ENCODE results near the gene PSKH1. TPM values are rescaled to one million over a fixed set of nuclear protein-coding genes. Genes with fewer than 3 reads are reported as not detected.

Gene PSKH1
- total RNA-seq: 41.5 to 44.5 TPM (median 43.3 TPM) in 3 replicates

DNA sequence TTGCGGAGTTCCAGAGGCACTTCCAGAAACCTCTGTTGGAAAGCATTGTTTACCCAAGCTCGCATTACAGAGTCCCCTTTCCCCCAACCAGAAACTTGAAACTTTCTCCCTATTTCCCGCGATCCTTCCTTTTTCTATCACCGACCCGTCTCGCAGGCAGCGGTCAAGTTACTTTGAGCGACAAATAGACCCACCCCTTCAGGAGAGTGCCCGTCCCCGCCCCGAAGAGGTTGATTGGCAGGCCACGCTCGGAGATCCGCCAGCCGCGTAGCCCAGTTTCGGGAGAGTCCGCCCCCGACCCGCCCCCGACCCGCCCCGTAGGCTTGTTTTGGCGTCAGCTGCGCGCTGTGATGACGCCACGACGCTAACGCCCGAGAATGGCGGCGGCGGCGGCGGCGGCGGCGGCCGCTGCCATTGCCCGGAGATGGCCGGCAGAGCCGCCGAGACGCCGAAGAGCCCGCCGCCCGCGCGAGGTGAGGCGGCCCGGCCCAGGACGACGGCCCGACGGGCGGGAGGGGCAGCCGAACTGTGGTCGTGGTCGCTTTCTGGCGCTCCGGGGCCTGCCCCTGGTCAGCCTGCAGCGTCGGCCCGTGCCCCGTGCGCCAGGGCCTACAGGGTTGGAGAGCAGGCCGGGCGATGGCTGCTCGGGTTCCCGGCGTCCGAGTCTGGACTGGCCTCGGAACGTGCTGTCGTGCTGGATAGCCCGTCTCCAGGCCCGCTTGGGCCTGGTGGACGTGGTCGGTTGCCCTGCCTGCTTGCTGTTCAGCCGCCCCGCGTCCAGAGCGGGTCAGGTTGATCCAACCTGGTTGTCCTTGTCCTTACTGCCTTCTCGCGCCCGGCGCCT lies at the start of gene PSKH1:
TSS of gene PSKH1 (plus strand) at position 356 of the 844 bp plus-strand sequence. CDS start 15,496 bp downstream, outside the sequence.
- DNase-seq (ENCODE audit: low spot score in 2 of 2, unreplicated experiment in 2 of 2): peak; percentile 91 to 95
- peaks cover 17% of the 10 kb centered on the region for H3K4me1 Mint-ChIP-seq
- H3K27me3 Mint-ChIP-seq (ENCODE audit: low read depth): no peaks in the 10 kb centered on the region
- TF ChIP-seq, protein P1, sequence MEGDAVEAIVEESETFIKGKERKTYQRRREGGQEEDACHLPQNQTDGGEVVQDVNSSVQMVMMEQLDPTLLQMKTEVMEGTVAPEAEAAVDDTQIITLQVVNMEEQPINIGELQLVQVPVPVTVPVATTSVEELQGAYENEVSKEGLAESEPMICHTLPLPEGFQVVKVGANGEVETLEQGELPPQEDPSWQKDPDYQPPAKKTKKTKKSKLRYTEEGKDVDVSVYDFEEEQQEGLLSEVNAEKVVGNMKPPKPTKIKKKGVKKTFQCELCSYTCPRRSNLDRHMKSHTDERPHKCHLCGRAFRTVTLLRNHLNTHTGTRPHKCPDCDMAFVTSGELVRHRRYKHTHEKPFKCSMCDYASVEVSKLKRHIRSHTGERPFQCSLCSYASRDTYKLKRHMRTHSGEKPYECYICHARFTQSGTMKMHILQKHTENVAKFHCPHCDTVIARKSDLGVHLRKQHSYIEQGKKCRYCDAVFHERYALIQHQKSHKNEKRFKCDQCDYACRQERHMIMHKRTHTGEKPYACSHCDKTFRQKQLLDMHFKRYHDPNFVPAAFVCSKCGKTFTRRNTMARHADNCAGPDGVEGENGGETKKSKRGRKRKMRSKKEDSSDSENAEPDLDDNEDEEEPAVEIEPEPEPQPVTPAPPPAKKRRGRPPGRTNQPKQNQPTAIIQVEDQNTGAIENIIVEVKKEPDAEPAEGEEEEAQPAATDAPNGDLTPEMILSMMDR (IDR thresholded peaks at IDR 0.05; ENCODE audit: unreplicated experiment): no peak
- no peaks in the 10 kb centered on the region for H3K9me3 Mint-ChIP-seq
- H3K27ac Mint-ChIP-seq: peak within 1 kb of the TSS; percentile 99
- peak within 1 kb of the TSS; percentile 98 for H3K4me3 Mint-ChIP-seq
- no peaks in the 10 kb centered on the region for H3K36me3 Mint-ChIP-seq

DNA sequence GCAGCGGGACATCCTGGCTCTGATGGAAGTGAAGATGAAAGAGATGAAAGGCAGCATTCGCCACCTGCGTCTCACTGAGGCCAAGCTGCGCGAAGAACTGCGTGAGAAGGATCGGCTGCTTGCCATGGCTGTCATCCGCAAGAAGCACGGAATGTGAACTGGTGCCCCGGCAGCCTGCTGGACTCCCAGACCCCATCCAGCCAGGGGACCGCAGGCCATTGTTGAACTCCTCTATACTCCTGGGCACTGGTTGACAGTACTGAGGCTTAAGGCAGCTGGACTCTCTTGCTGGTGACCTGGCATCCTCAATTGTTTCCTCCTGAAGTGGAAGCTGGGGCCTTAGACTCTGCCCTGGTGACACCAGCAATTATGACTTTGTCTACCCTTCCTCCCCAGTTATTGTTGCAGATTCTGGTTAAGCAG lies 49.7 kb upstream of the PSKH1 start:
- DNase-seq (ENCODE audit: low spot score in 2 of 2, unreplicated experiment in 2 of 2): no peak
- Mint-ChIP-seq H3K4me1 (peaks cover 47% of the 10 kb centered on the region), H3K4me3 (peak overlapping the region; percentile 96), H3K27me3 (ENCODE audit: low read depth) (no peaks in the 10 kb centered on the region), H3K9me3 (no peaks in the 10 kb centered on the region), H3K36me3 (no peaks in the 10 kb centered on the region), H3K27ac (peak overlapping the region; percentile 95)
- TF ChIP-seq, protein P1 (IDR thresholded peaks at IDR 0.05; ENCODE audit: unreplicated experiment): no peak

DNA sequence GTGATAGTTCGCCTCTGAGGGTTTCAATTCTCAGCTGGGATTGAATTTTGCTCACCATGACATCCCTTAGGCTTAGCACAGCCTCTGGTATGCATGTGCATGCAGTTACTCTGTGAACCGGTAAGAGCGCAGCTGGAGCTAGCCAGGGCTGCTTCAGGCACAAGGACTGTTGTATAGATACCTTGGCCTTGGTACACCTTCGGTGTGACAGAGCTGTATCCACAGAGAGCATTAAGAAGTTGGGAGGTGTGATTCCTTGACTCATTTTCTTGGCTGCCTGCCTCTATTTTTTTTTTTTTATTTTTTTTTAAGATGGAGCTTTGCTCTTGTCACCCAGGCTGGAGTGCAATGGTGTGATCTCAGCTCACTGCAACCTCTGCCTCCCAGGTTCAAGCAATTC lies 48.6 kb upstream of the PSKH1 start:
- no peaks in the 10 kb centered on the region for H3K36me3 Mint-ChIP-seq
- H3K4me1 Mint-ChIP-seq: peaks cover 50% of the 10 kb centered on the region
- TF ChIP-seq, protein P1 (IDR thresholded peaks at IDR 0.05; ENCODE audit: unreplicated experiment): no peak
- no peaks in the 10 kb centered on the region for H3K27me3 Mint-ChIP-seq (ENCODE audit: low read depth)
- H3K9me3 Mint-ChIP-seq: no peaks in the 10 kb centered on the region
- H3K4me3 Mint-ChIP-seq: peak overlapping the region; percentile 96
- DNase-seq (ENCODE audit: low spot score in 2 of 2, unreplicated experiment in 2 of 2): no peak
- H3K27ac Mint-ChIP-seq: peak overlapping the region; percentile 64

DNA sequence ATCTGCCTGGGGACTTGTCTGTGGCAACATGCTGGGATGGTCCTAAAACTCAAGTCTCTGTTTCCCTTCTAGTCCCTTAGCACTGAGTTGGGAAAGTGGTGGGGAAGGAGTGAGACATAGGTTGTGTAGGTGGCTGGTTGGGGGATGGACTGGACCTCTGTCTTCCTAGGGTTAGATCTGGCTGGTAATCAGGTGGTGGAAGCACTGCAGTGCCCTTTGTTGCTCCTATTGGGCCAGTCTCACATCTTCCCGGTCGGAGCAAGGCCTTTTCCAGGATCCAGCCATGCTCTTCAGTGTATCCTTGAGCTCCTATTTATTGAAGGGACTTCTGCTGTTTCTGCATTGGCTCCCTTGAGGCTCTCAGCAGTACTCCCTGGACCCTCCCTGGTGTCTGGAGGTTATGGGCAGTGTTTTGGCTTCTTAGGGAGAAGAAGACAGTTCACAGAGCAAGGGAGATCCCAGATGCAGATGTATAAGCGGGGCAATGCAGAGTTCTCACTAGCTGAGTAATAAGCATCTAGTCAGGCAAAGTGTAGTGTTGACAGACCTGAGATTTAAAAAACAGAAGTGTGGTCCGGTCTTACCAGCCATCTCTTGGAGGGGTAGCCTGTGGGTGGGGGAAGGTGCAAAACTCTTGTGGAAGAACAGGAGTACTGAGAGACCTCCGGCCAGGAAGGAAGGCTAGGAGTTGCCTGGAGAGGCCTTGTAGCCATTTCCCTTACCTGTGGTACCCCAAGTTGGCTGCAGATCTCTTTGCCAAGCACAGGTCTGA lies 47.6 kb upstream of the PSKH1 start:
- H3K9me3 Mint-ChIP-seq: no peaks in the 10 kb centered on the region
- TF ChIP-seq, protein P1 (IDR thresholded peaks at IDR 0.05; ENCODE audit: unreplicated experiment): no peak
- H3K27ac Mint-ChIP-seq: peak overlapping the region; percentile 97
- no peak for DNase-seq (ENCODE audit: low spot score in 2 of 2, unreplicated experiment in 2 of 2)
- peaks cover 50% of the 10 kb centered on the region for H3K4me1 Mint-ChIP-seq
- H3K27me3 Mint-ChIP-seq (ENCODE audit: low read depth): no peaks in the 10 kb centered on the region
- H3K4me3 Mint-ChIP-seq: peak overlapping the region; percentile 81
- H3K36me3 Mint-ChIP-seq: peaks cover 3% of the 10 kb centered on the region

DNA sequence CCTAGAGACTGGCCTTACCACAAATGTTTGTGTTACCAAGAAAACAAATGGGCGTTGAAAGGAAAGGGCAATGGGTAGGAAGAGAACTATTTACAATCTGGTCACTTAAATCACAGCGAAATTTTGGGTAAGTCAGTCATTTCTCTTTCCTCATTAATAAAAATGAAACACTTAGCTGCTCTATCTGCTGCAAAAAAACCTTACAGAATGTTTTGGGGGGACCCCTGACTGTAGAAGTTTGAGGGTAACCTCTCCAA lies 47.1 kb upstream of the PSKH1 start:
- TF ChIP-seq, protein P1 (IDR thresholded peaks at IDR 0.05; ENCODE audit: unreplicated experiment): no peak
- H3K4me3 Mint-ChIP-seq: peak overlapping the region; percentile 81
- DNase-seq (ENCODE audit: low spot score in 2 of 2, unreplicated experiment in 2 of 2): no peak
- no peaks in the 10 kb centered on the region for H3K9me3 Mint-ChIP-seq
- peak overlapping the region; percentile 97 for H3K27ac Mint-ChIP-seq
- peaks cover 50% of the 10 kb centered on the region for H3K4me1 Mint-ChIP-seq
- H3K27me3 Mint-ChIP-seq (ENCODE audit: low read depth): no peaks in the 10 kb centered on the region
- peaks cover 3% of the 10 kb centered on the region for H3K36me3 Mint-ChIP-seq

Measured in mesothelial cell of epicardium (in vitro differentiated cells).